Right renal pelvis (tissue), 4 donors: ENCODE measurements around the gene TMEM11. TPM values are rescaled to one million over a fixed set of nuclear protein-coding genes. Genes with fewer than 3 reads are reported as not detected.
"Not testable (repeated sequence)": the region's sequence is repeated elsewhere in the genome, so short reads cannot be mapped to it uniquely, and the experiment has no call there.

Experiments
- DNase-seq, 4 donors: peaks; one replicate each; pipeline ENCODE4 v3.0.0-alpha.2; 2013; ENCODE audit warnings: low read depth in 4 of 4, low spot score in 3 of 4, missing footprints in 1 of 4
- polyA plus RNA-seq, 4 donors: library from polyadenylated mRNA; unstranded; fragments of 120-200 nt; gene quantifications; one replicate each; pipeline ENCODE4 v1.2.1, GENCODE V29; 2013; ENCODE audit not compliant: insufficient read length in 4 of 4

The TMEM11 gene
- polyA plus RNA-seq, 4 donors = 22.8 to 26.7 (median 25.7) TPM

DNA sequence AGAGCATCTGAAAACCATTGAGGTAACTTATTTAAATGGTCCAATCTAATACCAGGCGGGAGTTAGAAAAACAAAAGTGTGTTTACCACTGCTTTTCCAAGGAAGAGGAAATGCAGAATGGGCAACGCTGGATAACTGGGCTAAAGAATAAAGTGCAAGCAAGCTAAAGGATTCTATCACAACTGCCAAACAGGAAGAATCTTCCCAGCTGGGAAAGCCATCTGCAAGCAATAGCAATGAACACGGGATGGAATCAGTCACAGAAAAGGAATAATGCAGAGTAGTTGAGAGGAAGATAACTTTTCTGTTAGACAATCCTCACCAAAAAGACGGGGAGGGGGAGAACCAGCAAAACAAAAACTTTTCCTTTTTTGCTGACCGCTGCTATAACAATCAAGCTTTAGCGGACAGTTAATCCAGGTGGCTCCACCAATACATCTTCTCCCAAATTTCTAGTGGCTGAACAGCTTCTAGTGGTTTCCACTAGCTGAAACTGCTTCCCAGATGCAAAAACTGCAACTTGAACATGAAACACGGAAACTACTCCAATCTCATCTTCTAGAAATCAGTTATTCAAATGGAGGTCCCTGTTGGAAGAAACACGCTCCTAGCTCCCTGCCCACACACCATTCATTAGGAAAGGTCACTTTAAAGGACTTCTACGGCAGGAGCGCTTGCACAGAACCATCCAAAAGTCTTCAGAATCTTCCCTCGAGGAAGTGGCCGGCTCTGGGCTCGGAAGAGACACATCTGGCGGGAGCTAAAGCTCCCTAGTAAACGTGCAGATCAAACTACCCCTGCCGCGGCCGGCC, 929 bp downstream of the TMEM11 start:
- no peak for DNase-seq

DNA sequence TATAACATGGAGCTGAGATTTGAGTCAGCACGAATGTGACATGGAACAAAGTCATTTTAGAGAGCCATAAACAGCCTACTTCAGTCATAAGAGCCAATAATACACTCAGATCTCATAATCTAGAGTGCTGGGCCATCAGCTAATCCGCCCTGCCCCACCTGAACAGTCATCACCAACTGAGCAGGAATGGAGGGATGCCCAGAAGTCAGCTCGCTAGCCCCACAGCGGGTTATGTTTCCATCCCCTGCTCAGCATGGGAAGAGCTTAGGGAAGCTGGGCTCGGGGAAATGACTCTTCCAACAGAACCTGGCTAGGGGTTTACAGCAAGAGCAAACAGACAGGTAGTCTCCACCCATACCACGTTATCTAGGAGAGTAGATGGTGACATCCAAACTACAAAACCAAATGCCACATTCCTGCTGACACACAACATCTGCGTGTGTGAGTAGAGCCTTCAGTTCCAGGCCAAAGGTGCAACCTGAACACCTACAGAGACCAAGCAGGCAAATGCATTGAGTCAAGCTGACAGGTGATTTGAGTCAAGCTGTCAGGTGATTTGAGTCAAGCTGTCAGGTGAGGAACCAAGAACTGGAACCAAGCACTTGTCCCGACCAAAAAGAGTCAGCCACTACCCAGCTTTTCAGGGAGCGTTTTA, 2.0 kb downstream of the TMEM11 start:
- no peak for DNase-seq

DNA sequence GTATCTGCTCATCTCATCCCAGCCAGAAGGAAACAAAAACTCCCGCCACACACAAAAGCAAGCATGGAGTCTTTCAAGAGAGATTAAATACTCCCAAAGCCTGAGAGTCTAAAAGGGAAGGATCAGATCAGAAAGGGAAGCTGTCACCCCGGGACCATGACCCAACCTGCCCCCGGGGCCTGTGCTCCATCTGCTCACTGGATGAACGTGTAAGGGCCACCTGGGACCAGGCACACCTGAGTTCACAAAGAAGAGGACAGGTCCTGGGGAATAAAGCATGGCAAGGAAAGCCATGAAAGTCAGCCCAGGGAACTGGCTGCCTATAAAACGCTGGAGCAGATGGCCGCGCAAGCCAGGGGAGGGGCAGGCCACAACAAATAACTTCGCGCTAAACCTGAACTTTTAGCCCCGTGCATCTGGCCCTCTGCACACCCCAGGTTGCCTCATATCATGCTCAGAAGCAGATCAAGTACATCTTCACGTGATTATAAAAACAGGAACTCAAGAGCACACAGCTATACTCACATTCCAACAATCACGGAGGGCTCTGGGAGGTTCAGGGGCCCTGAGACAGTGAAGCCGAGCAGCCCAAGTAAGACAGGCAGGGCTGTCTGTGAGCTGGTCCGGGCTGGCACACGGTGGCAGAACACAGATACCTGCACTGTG, 3.4 kb downstream of the TMEM11 start:
- DNase-seq = no peak

DNA sequence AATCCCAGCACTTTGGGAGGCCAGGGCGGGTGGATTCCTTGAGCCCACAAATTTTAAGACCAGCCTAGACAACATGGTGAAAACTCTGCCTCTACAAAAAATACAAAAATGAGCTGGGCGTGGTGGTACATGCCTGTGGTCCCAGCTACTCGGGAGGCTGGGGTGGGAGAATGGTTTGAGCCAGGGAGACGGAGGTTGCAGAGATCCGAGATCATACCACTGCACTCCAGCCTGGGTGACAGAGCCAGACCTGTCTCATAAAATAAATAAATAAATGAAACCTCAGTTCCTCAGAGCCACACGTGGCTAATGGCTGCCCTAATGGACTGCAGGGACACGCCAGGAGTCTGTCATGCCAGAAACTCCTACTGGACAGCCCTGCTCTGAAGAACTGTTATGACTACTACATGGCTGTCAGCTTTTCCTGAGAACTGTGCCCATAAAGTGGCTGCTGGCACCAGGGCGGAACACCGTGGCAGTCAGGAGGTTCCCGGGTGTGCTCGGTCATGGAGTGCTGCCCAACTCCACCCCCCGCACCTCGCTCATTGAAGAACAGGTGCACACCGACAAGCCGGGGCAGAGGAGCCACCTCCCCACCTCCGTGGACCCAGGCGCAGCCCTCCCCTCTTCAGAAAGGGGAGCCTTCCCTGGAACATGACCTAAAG, 4.3 kb downstream of the TMEM11 start:
- no peak for DNase-seq

DNA sequence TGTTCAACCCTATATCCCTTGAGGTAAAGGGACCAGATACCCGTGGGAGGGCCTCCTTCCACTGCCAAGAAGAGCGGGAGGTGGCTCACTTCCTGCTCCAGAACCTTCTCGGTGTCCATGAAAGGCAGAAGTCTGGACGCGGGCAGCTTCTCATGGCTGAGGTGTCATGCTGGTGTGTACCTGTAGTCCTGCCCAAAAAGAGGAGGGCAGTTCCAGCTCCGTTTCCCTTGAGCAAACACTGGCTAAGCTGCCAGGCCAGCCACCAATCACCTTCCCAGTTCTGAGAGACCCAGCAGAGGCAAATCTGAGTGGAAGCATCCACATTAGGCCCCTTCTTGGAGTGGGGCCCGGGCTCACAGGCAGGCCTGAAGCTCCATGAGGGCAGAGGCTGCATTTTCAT, 5.6 kb downstream of the TMEM11 start:
- no peak for DNase-seq

DNA sequence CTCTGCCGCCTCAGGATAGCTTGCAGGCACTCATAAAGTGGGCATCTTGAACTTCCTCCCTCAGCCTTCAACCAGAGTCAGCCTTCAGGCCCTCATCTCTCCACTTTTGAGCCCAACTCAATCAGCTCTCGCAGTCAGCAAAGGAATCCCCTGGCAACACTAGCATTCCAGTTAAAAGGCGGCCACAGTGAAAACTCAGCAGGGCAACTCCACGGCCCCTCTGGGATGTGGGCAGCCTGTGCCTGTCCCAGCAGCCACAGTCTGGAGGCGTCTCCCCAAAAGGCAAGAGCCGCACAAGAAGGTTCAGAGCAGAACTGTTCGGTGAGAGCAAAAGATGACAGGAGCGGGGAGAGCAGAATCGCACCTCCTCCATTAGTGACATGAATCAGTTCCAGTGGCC, 9.0 kb downstream of the TMEM11 start:
- DNase-seq = no peak

DNA sequence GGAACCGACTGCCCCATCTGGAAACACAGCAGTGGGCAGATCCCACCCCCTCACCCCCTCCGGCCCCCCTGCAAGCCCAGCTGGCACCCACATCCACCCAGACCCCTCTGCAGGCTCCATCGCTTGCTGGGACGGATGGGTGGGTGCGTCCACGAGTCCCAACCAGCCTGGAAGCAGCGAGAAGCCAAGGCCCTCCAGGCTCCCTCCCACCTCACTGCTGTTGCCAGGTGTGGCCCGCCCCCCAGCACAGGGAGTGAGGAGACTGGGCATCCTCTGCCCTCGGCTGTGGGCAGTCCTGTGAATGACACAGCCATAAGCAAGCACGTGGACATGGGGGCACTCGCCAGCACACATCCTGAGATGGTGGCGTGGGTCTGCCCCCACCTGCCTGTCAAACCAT, 11.4 kb downstream of the TMEM11 start:
- DNase-seq = no peak

DNA sequence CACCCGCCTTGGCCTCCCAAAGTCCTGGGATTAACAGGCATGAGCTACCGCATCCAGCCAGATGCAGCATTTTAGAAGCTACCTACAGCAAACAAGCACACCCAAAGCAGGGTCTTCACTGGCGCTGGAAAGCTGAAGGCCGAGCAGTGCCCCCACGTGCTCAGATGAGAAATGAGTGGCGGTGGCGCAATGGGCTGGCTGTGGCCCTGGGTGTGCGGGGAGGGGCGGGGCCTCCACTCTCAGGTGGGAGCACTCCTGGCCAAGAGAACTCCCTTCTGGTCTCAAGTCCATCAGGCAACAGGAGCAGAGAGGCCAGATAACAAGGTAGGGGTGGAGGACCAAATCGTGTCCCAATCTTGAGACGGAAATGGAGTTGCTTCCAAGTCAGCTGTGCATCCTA, 12.1 kb downstream of the TMEM11 start:
- DNase-seq = no peak

DNA sequence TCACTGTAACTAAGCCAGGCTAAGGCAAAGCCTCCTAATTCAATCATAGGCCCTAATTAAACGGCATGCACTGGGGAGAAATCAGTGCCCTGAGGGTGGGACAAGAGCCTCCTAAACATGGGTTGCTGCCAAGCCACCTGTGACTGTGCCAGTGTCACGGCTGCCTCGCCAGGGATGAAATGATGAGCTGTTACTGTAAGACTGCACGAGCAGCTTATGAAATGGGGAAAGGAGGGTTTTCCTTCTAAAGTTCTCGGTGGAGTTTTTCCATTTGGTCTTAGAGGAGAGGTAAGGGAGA, 12.7 kb downstream of the TMEM11 start:
- no peak for DNase-seq

DNA sequence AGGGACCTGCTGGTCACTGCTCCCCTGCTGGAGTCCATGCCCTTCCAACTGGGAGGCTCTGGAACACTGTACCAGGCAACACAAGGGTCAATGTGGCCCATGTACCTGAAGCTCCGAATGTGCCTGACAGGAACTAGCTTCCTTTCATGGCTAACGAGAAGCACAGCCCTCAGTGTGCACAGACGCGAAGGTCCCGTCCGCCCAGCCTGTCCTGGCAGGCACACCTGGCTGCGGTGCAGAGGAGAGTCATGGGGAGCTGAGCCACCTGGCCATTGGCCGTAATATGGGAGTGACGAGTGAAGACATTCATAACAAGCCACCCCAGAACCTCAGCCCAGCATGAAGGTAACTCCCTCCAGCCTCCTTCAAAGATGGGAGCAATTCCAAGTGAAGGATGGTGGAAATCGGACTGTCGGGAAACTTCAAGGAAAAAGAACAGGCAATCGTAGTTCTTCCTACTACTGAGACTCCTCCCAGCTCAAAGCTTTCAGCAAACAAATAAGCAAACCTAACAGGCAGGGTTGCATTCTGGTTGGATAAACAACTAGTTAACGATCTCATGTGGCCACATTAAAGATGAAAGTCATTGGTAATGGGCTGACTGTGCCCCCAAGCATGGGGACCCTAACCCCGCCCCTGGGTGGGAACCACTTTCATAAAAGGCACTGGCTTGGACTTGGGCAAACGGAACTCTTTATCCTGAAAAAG, 13.2 kb downstream of the TMEM11 start:
- DNase-seq = no peak

DNA sequence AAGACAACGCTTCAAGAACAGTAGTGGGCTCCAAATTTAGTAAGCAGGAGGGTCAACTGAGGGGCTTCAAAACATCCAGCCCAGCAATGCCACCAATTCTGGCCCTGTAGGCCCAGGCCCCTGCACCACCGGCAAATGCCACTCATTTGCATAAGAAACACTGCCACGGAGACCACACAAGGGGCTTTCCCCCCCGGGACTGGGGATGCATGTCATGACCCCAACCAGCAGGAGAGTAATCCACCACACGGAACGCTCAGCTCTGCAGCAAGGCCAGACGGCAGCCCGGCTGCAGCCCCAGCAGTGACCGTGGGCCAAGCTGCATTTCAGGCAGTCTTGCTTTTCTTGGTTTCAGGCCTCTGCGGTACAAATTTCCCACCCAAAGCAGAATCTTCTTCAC, 14.1 kb downstream of the TMEM11 start:
- DNase-seq = no peak

DNA sequence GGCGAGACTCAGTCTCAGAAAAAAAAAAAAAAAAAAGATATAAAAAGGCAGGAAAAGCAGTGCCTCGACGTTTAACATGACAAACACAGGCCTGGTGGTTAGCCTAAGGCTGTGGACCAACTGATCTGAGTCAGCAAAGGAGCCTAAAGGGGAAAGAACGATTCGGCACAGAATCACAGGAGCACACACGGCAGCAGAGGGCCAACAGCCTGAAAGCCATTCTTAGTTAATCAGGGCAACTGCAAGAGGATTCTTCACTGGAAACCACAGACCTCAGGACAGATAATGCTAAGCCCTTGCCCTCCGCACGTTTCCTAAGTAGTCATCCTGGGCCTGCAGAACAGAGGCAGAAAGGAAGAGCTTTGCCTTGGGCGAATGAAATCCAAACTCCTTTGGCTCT, 14.7 kb downstream of the TMEM11 start:
- no peak for DNase-seq

DNA sequence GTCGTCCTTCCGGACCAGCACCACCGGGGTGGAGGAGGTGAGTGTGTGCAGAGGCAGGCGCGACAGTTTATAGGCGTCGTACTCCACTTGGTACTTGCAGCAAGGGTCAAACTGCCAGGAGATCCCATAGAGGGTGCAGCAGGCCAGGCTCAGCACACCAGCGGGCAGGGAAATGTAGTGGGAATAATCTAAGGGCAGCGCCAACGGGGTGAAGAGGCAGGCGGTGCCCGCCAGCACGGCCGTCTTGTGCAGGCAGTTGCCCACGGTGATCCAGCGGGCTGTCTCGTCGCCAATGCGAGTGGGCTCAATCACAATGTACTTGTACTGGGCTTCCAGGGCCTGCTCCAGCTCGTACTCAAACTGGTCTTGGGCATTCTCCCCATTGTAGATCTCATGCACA, 15.6 kb downstream of the TMEM11 start:
- DNase-seq = no peak

DNA sequence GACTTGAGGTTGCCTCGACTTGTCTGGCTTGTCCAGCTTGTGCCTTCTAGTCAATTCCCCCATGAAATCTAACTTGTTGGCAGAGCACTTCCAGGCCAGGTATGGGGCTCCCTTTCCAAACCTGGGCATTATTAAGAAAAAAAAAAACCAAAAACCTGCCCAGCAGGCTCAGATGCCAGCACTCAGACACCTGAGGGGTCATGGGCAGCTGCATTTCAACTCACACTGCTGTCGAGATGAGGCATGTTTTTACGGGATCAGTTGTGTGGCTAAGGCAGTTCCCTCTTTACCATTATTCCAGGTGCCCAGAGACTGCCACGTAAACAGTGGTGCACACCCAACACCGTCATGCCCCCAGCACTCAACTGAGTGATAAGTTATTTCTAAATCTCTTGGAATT, 17.8 kb downstream of the TMEM11 start:
- DNase-seq = no peak

DNA sequence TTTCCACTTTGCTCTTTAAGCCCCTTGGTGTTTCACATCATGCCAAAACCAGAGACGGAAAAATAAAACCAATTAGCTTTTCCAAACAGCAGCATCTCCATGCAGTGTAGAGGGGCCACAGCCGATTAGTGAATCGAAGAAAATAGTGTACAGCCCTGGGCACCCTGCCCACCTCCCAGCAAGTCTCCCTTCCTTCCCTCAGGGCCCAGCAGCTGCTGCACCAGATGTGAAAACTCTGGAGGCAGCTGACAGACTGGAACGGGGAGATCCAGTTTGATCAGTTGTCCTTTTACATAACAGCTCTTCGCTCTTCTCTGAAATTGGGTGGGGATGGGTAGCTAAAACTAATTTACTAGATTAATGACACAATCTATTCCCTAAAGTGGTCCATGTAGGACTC, 19.3 kb downstream of the TMEM11 start:
- no peak for DNase-seq

DNA sequence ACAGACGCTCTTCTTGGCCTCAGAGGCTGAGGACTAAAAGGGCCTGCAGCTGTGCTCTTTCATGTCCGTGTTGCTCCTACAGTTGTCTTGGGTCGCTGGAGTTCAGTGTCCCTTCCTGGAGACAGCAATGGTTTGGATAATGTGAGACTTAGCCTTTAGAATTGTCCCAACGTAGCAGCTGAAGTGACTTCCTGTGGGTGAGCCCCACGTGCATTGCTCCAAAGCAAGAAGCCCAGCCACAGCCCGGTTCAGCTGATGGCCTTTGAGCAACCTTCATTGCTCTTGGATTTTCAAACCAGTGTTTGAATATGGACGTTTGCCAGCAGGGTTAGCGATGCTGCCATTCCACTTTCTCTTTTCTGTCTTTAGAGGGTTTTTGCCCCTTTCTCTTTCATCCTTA, 19.7 kb downstream of the TMEM11 start:
- no peak for DNase-seq

DNA sequence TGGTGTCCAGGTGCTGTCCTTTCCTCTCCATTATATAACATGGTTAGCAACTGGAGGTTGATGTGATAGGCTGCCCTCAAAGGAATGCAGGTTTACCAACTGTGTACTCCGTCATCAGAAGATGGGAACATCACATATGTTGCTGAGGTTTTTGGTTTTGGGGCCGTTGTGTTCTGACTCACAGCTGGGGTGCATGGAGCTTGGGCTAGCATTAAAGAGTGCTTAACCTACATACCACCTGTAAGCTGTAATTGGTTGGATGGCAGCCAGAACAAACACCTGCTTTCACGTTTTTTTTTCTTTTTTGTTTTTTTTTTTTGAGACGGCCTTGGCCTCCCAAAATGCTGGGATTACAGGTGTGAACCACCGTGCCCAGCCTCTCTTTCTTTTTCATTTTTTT, 20.9 kb downstream of the TMEM11 start:
- no peak for DNase-seq

DNA sequence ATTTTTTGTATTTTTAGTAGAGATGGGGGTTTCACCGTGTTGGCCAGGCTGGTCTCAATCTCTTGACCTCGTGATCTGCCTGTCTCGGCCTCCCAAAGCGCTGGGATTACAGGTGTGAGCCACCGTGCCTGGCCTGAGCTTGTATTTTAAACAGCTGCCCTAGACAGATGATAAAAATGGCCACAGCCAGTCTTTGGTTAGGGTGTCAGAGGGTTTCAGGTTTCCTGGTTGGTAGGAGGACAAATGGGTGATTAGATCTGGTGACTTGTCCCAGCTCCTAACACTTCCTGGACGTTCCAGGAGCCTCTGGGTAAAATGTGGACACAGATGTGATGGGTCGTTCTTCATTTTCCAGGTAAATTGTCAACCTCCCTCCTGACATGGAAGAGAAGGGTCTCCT, 21.5 kb downstream of the TMEM11 start:
- DNase-seq = not testable (repeated sequence)

DNA sequence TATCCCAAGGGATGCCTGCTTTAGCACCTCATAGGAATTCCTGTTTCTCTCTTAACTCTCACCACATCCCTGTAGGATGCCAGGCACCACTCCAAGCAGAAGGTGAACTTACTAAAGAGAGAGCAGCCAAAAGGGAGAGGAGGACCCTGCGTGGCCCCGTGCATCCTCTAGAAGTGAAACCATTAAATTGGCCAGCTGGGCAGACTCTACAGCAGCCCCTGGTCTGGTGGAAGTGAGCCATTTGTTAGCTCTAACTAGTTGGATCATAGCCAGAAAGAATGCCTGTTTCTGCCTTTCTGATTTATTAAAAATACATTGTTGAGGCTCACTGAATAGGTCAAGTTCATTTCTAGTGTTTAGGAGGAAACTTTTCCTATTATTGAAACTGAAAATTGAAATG, 22.3 kb downstream of the TMEM11 start:
- DNase-seq = no peak

DNA sequence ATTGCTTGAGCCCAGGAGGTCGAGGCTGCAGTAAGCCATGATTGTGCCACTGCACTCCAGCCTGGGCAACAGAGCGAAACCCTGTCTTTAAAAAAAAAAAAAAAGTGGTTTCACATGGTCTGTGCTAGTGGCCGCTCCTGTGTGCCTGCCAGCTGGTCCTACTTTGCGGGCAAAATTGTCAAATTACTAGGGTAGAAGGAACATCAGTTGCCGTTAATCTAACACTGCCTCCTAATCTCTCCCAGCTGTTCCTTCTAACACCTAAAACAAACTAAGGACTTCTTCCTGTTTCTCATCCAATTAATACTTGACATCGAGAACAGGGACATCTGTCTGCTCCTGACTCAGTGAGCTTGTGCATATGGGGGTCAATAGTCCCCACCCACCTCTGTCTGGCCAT, 23.9 kb downstream of the TMEM11 start:
- DNase-seq = no peak

DNA sequence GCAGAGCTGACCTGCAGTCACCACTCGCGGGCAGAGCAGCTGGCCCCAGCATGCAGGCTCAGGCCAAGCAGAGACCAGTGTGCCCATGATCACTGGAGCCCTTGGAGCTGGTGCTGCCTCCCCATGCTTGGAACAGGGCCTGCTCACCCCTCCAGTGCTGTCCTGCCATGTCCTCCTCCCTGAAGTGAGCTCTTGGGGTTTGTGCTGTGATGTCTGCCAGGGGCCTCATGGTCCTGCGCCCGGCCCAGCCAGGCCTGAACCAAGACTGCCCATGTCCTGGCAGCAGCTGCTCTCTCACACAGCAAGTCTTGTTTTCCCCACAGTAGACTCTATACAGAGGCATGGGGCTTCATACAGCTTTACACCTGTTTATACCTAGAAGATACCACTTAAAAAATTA, 24.6 kb downstream of the TMEM11 start:
- DNase-seq = no peak
